ENCODE measurements around the gene DNAJB4.

DNA sequence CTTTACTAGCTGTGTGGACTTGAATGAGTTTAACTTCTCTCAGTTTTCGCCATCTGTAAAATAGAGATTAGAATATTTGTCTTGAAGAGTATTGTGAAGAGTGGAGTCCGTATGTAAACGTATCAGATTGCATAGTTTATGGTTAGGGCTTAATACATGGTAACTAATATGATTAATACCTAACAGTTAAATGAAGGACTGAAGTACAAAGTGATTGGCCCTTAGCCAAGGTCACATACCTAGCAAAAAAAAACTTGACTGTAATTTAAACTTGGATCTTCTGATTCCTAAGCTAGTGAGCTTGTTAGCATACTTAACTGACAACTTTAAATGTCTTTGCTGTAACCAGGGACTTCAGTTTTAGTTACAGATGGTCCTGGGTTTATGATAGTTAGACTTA is 42.9 kb downstream of the DNAJB4 start:
- TF ChIP-seq, protein P1, sequence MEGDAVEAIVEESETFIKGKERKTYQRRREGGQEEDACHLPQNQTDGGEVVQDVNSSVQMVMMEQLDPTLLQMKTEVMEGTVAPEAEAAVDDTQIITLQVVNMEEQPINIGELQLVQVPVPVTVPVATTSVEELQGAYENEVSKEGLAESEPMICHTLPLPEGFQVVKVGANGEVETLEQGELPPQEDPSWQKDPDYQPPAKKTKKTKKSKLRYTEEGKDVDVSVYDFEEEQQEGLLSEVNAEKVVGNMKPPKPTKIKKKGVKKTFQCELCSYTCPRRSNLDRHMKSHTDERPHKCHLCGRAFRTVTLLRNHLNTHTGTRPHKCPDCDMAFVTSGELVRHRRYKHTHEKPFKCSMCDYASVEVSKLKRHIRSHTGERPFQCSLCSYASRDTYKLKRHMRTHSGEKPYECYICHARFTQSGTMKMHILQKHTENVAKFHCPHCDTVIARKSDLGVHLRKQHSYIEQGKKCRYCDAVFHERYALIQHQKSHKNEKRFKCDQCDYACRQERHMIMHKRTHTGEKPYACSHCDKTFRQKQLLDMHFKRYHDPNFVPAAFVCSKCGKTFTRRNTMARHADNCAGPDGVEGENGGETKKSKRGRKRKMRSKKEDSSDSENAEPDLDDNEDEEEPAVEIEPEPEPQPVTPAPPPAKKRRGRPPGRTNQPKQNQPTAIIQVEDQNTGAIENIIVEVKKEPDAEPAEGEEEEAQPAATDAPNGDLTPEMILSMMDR (conservative IDR thresholded peaks at IDR 0.05; ENCODE audit: low read depth in 2 of 2), result no peak
- TF ChIP-seq, protein P2, sequence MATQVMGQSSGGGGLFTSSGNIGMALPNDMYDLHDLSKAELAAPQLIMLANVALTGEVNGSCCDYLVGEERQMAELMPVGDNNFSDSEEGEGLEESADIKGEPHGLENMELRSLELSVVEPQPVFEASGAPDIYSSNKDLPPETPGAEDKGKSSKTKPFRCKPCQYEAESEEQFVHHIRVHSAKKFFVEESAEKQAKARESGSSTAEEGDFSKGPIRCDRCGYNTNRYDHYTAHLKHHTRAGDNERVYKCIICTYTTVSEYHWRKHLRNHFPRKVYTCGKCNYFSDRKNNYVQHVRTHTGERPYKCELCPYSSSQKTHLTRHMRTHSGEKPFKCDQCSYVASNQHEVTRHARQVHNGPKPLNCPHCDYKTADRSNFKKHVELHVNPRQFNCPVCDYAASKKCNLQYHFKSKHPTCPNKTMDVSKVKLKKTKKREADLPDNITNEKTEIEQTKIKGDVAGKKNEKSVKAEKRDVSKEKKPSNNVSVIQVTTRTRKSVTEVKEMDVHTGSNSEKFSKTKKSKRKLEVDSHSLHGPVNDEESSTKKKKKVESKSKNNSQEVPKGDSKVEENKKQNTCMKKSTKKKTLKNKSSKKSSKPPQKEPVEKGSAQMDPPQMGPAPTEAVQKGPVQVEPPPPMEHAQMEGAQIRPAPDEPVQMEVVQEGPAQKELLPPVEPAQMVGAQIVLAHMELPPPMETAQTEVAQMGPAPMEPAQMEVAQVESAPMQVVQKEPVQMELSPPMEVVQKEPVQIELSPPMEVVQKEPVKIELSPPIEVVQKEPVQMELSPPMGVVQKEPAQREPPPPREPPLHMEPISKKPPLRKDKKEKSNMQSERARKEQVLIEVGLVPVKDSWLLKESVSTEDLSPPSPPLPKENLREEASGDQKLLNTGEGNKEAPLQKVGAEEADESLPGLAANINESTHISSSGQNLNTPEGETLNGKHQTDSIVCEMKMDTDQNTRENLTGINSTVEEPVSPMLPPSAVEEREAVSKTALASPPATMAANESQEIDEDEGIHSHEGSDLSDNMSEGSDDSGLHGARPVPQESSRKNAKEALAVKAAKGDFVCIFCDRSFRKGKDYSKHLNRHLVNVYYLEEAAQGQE (IDR thresholded peaks at IDR 0.05; ENCODE audit: unreplicated experiment), result no peak
- TF ChIP-seq EZH2 (IDR thresholded peaks at IDR 0.05; ENCODE audit: low read depth, unreplicated experiment), result no peak
- no peak for TF ChIP-seq NANOG (IDR thresholded peaks at IDR 0.05; ENCODE audit: borderline replicate concordance)
- no peak for TF ChIP-seq EZH2phosphoT487 (IDR thresholded peaks at IDR 0.05; ENCODE audit: unreplicated experiment)

Data from GM23338 (cell line).